Right lobe of liver (tissue), 6 donors: Measurements from ENCODE around the gene JKAMP. TPM values are rescaled to one million over a fixed set of nuclear protein-coding genes. Genes with fewer than 3 reads are reported as not detected.

Source experiments
- ATAC-seq, 4 donors: fragments of 200-7000 bp; cut with Tn5 transposase; one replicate each; pipeline ENCODE4 v1.9.1; 2020; ENCODE audit warnings: mild to moderate bottlenecking in 4 of 4, moderate library complexity in 4 of 4
- DNase-seq, 3 donors: peaks; one replicate each; pipeline ENCODE4 v3.0.0-alpha.2; 2020
- H3K27ac ChIP-seq, 3 donors: fragments of 200-600 bp; one replicate each; pipeline ENCODE4 v1.8.0; 2022
- H3K27me3 ChIP-seq, 2 donors: fragments of 200-600 bp; one replicate each; pipeline ENCODE4 v1.8.0; 2022
- H3K36me3 ChIP-seq, 4 donors: fragments of 200-600 bp; sonication (generic) in 1 of 4; one replicate each; pipeline versions ENCODE4 v1.5.1 to v1.8.0; 2017 to 2022; ENCODE audit warnings: control low read depth in 1 of 4
- H3K4me1 ChIP-seq, 4 donors: fragments of 200-600 bp; sonication (generic) in 1 of 4; one replicate each; pipeline versions ENCODE4 v1.5.1 to v1.8.0; 2017 to 2022; ENCODE audit warnings: control low read depth in 1 of 4
- H3K4me3 ChIP-seq, 3 donors: fragments of 200-600 bp; one replicate each; pipeline ENCODE4 v1.8.0; 2022
- H3K9me3 ChIP-seq, 4 donors: fragments of 200-600 bp; sonication (generic) in 1 of 4; one replicate each; pipeline versions ENCODE4 v1.5.1 to v1.8.0; 2017 to 2022; ENCODE audit warnings: control low read depth in 1 of 4
- POLR2A ChIP-seq: fragments of 450-650 bp; IDR thresholded peaks from one replicate; pipeline ENCODE4 v1.6.1; 2017; ENCODE audit warnings: antibody characterized with exemption, mild to moderate bottlenecking
- whole genome bisulfite sequencing: methylation state at CpG from one replicate; pipeline ENCODE4 v1.1.6; 2018; ENCODE audit warnings: low coverage, low lambda C conversion rate; ENCODE audit not compliant: insufficient coverage; ENCODE audit errors: missing lambda C conversion rate; 5-methylcytosine and 5-hydroxymethylcytosine counted together
- intact Hi-C, 2 donors: fragments of 100-400 bp; cut with DNase I; formaldehyde crosslinking; loops; one replicate each; pipeline versions ENCODE4 v1.11.2 to v1.14.1; 2022
- total RNA-seq, 6 experiments: library from RNA; depleted of rRNA in 2 of 6; stranded (reverse); fragments of >200 nt in 2 of 6; fragmentation: NEBNext Ultra II Directional in 3 of 6; extraction: Animal tissue kit (Norgen Biotek cat#: 25700) in 3 of 6; gene quantifications; one replicate each; pipeline versions ENCODE4 v1.1.0 to v1.2.4, GENCODE V29; 2016 to 2023
- TF ChIP-seq, protein P1 (sequence below), 4 donors: fragments of 200-600 bp in 3 of 4; fragments of 450-650 bp in 1 of 4; IDR thresholded peaks; one replicate each; pipeline versions ENCODE4 v1.5.1 to v1.8.0; 2016 to 2022; ENCODE audit warnings: antibody characterized with exemption in 4 of 4, mild to moderate bottlenecking in 2 of 4
- donor health status: DM: no; HTN: yes; CAD: no.
- donor health status: DM: no; HTN: no; CAD: no.
- donor health status: DM: no; HTN: no; CAD: no.
- donor health status: DM: no; HTN: yes; CAD: no.
- donor health status: DM: no; HTN: yes; CAD: no.

The JKAMP gene
- total RNA-seq, 6 experiments from 2014 or later: 15.3 to 32.3 (median 16.1) TPM

DNA sequence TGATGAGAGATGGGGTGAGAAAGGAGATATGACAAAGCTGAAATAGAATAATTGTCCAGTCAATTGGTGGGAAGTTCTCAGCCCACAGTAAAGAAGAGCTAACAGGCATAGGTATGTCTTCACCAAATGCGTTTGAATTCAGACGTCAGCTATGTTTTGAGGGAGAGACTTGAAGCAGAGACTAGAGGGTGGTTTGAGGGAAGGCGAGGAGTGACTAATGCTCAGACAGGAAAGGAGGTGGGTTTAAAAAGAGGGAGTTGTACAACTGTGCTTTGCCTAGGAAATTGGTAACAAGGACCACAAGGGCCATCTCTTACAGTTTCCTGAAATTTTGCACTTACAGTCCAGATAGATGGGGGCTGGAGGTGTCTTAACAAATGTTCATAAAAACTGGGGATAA, 6.4 kb downstream of the JKAMP start:
- Histone ChIP-seq H3K4me1 (peaks cover 0 to 7% (median under 1%) of the 10 kb centered on the region in 4 donors), H3K27me3 (no peaks in the 10 kb centered on the region), H3K27ac (no peak overlapping the region), H3K4me3 (no peak overlapping the region), H3K36me3 (peaks cover 0 to 68% (median 12%) of the 10 kb centered on the region in 4 donors), H3K9me3 (no peaks in the 10 kb centered on the region)
- intact Hi-C loops: no loop called here
- 94% methylated on average over 3 of the region's 3 CpGs for WGBS
- TF ChIP-seq, protein P1, sequence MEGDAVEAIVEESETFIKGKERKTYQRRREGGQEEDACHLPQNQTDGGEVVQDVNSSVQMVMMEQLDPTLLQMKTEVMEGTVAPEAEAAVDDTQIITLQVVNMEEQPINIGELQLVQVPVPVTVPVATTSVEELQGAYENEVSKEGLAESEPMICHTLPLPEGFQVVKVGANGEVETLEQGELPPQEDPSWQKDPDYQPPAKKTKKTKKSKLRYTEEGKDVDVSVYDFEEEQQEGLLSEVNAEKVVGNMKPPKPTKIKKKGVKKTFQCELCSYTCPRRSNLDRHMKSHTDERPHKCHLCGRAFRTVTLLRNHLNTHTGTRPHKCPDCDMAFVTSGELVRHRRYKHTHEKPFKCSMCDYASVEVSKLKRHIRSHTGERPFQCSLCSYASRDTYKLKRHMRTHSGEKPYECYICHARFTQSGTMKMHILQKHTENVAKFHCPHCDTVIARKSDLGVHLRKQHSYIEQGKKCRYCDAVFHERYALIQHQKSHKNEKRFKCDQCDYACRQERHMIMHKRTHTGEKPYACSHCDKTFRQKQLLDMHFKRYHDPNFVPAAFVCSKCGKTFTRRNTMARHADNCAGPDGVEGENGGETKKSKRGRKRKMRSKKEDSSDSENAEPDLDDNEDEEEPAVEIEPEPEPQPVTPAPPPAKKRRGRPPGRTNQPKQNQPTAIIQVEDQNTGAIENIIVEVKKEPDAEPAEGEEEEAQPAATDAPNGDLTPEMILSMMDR (IDR thresholded peaks at IDR 0.05): no peak
- TF ChIP-seq POLR2A: no peak
- DNase-seq (no peak), ATAC-seq (no peak)

DNA sequence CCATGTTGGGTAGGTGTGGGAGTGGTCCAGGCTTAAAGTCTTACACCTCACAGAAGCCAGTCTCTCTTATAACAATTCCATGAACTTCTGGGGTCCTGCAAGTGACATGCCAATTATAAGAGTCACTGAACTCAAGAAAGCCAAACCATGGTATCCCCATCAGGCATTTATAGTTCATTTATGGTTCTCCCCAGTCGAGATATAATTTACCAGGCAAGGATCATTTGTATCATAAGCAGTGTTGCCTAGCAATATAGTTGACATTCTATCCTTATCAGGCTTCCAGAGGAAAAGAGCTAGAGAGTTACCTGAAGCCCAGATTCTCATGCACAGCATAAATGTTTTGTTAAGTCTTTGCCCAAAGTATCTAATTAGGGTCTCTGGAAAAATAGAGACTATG, 8.1 kb downstream of the JKAMP start:
- ATAC-seq (no peak), DNase-seq (no peak)
- Histone ChIP-seq H3K27ac (no peak overlapping the region), H3K4me3 (no peak overlapping the region), H3K9me3 (no peaks in the 10 kb centered on the region), H3K27me3 (no peaks in the 10 kb centered on the region), H3K36me3 (peaks cover 0 to 77% (median 16%) of the 10 kb centered on the region in 4 donors), H3K4me1 (no peaks in the 10 kb centered on the region)
- TF ChIP-seq POLR2A: no peak
- TF ChIP-seq, protein P1 (IDR thresholded peaks at IDR 0.05): no peak
- 82% methylated on average over 1 of the region's 1 CpG for WGBS
- intact Hi-C loops: no loop called here

- ATAC-seq (no peak), DNase-seq (no peak)
- H3K4me3 ChIP-seq: no peak overlapping the region
- intact Hi-C loops: no loop called here
- no peaks in the 10 kb centered on the region for H3K9me3 ChIP-seq
- TF ChIP-seq POLR2A: no peak
- TF ChIP-seq, protein P1 (IDR thresholded peaks at IDR 0.05): no peak
- no peaks in the 10 kb centered on the region for H3K27me3 ChIP-seq
- no peak overlapping the region for H3K27ac ChIP-seq
- peaks cover 0 to 21% (median 4%) of the 10 kb centered on the region in 4 donors for H3K36me3 ChIP-seq
- no peaks in the 10 kb centered on the region for H3K4me1 ChIP-seq
- 93% methylated on average over 3 of the region's 3 CpGs for WGBS
Measured at GRCh38 chr14:59500732-59501131, 16.4 kb downstream of the JKAMP start.

GRCh38 chr14:59503256-59503655, 18.9 kb downstream of the JKAMP start:
- intact Hi-C loops: no loop called here
- 71% methylated on average over 4 of the region's 4 CpGs for WGBS
- no peak for TF ChIP-seq POLR2A
- TF ChIP-seq, protein P1 (IDR thresholded peaks at IDR 0.05): no peak
- Histone ChIP-seq H3K27ac (no peak overlapping the region), H3K4me1 (no peaks in the 10 kb centered on the region), H3K4me3 (no peak overlapping the region), H3K36me3 (peaks cover 0 to 10% (median 0%) of the 10 kb centered on the region in 4 donors), H3K9me3 (no peaks in the 10 kb centered on the region), H3K27me3 (no peaks in the 10 kb centered on the region)
- DNase-seq (no peak), ATAC-seq (no peak)
